ENCODE results near the gene UNC5A.

UNC5A gene

DNA sequence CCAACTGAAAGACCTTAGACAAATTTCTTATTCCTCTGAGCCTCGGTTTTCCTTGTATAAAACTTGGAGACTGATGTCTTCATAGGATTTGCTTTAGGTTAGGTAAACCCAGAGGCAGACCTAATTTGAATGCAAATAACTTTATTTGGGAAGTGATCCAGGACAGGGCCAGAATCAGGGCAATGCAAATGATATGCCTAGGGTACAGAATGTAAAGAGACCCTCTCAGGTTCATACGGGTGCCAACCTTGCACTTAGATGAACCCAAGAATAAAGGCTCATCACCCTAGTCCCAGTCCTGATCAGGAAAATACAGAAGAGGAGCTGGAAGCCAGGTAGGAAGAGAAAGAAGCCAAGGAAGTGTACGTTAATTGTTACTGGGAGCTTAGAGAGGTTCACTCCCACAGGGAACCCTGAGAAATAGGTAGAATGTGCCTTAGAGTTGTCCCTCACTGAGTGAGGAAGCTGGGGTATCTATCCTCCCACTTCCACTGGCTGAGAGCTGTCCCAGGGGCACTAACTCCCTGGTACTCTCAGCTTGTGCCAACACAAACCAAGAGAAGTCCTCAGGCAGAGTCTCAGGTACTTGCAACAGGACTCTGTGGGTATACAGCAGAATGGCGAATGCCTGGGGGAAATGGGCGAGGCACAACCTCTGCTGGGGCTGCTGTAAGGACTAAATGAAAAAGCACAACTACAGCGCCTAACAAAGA lies 91.9 kb downstream of the UNC5A start:
- no peak for DNase-seq (ENCODE audit: low read depth)
- no peak overlapping the region for H3K4me3 ChIP-seq (ENCODE audit: low read depth, low read length)
- TF ChIP-seq, protein P1, sequence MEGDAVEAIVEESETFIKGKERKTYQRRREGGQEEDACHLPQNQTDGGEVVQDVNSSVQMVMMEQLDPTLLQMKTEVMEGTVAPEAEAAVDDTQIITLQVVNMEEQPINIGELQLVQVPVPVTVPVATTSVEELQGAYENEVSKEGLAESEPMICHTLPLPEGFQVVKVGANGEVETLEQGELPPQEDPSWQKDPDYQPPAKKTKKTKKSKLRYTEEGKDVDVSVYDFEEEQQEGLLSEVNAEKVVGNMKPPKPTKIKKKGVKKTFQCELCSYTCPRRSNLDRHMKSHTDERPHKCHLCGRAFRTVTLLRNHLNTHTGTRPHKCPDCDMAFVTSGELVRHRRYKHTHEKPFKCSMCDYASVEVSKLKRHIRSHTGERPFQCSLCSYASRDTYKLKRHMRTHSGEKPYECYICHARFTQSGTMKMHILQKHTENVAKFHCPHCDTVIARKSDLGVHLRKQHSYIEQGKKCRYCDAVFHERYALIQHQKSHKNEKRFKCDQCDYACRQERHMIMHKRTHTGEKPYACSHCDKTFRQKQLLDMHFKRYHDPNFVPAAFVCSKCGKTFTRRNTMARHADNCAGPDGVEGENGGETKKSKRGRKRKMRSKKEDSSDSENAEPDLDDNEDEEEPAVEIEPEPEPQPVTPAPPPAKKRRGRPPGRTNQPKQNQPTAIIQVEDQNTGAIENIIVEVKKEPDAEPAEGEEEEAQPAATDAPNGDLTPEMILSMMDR (IDR thresholded peaks at IDR 0.05; ENCODE audit: control insufficient read depth, extremely low read depth, insufficient read depth), result no peak

DNA sequence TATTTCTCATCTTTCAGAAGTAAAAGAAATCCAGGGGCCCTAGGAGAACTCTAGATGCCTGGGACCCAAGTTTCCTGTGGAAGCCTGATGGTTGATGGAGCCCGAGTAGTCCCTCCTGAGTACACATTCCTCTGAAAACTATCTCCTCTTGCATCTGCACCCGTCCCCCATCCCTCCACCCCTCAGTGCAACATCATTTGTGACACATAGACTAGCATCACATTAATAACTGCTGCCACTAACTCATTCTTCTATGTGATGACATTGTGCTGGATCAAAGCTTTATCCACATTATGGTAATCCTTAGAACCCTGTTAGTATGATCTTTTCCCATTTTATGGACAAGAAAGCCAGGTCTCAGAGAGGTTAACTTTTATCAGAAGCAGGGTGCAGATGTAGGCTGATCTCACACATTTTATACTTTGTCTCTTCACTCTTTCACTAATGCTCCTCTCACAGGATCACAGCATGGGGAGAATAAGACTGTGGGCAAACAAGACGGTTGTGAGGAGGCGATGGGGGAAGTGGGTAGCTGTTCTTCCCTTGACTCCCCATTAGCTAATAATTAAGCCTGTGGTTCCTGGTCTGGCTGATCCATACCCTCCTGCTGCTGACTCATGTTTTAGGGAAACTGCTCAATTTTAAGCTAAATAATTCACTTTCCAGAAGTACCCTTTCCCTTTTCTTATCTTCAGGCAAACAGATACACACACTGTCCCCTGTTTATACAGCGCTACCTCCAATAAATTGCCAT lies 92.7 kb downstream of the UNC5A start:
- no peak for DNase-seq (ENCODE audit: low read depth)
- TF ChIP-seq, protein P1 (IDR thresholded peaks at IDR 0.05; ENCODE audit: control insufficient read depth, extremely low read depth, insufficient read depth), result no peak
- no peak overlapping the region for H3K4me3 ChIP-seq (ENCODE audit: low read depth, low read length)

DNA sequence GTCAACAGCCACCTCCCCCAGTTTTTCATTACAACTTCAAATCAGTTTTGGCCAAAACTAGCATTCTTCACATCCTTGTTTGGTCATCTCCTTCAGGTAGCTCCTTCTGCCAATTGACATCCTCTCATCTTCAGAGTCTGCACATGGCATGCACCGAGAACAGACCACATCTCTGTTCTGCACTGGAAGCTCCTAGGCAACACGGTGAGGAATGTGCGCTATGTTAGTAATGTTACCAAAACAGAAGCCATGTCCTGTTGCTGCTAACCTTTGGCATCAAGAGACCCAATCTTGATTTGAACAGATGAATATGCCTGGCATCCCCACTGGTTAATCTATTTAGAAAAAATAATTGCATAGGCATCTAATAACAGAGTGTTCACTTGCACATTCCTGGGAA lies 93.9 kb downstream of the UNC5A start:
- TF ChIP-seq, protein P1 (IDR thresholded peaks at IDR 0.05; ENCODE audit: control insufficient read depth, extremely low read depth, insufficient read depth), result no peak
- H3K4me3 ChIP-seq (ENCODE audit: low read depth, low read length), result no peak overlapping the region
- no peak for DNase-seq (ENCODE audit: low read depth)

DNA sequence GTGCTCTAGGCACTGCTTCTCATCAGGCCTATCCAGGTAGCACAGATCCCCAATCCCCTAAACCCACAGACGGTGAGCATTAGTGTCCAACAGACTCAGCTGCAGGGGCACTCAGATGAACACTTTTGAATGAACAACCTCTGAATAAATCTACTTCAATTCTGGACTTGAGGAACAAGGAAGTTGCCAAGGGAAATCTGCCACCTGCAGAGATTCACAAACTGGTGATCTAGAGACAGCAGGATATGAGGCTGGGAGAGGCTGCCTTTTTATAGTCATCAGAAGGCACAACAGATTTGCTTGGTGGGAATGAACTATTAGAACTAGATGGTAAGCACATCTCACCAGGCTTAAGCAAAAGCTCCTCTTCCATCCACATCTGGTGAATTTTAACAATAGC lies 95.8 kb downstream of the UNC5A start:
- no peak for DNase-seq (ENCODE audit: low read depth)
- TF ChIP-seq, protein P1 (IDR thresholded peaks at IDR 0.05; ENCODE audit: control insufficient read depth, extremely low read depth, insufficient read depth), result no peak
- H3K4me3 ChIP-seq (ENCODE audit: low read depth, low read length), result no peak overlapping the region

DNA sequence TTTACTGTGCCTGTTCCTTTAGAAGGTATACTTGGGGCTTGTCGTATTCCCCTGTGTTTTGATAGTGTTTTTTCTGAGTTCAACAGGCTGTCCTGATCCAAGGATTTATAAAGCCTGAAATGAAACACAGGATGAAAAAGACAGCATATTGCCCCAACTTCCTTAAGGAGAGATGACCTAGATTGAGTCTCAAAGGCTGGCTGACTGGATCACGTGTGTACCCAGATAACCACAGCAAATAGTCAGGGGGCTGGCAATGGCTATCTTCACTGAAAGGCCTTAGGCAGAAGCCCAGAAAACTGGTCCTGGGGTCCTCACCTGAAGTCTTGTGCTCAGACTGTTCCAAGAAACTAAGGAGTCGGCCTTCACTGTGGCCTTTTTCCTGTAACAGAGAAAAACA lies 96.4 kb downstream of the UNC5A start:
- TF ChIP-seq, protein P1 (IDR thresholded peaks at IDR 0.05; ENCODE audit: control insufficient read depth, extremely low read depth, insufficient read depth), result no peak
- DNase-seq (ENCODE audit: low read depth), result no peak
- H3K4me3 ChIP-seq (ENCODE audit: low read depth, low read length), result no peak overlapping the region

DNA sequence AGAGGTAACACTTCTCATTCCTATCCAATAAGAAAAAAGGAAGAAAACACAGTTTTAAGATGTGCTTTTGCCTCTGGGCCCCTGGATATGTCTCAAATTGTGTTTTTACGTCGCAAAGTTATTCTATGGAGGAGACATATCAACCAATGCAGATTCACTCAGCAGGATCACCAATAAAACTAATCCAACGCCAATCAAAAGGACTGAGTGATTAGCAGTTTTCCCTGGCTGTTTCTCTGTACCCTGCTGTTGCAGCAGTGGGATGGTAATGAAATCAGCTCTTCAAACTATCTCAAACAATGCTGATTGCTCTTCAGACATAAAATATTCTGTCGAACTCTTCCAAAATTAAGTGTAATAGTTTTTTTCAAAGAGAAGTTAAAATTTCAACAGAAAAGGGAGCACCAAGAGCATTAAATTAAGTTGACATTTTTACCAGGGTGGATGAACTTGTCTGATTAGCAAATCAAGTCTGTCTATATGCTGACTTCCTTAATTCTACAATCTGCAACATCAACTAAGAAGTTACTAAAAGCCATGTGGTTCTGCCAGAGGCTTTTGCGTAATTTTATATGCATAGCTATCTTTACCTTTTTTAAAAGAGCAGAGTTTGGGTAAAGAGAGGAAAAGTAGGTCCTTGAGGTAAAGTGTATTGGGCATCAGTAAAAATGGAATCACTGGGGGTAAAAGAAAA lies 98.5 kb downstream of the UNC5A start:
- TF ChIP-seq, protein P1 (IDR thresholded peaks at IDR 0.05; ENCODE audit: control insufficient read depth, extremely low read depth, insufficient read depth), result no peak
- DNase-seq (ENCODE audit: low read depth), result no peak
- H3K4me3 ChIP-seq (ENCODE audit: low read depth, low read length), result no peak overlapping the region

Measured in LNCaP clone FGC (cell line).